GM12878 (cell line): ENCODE results near the gene NPHP1. TPM values are rescaled to one million over a fixed set of nuclear protein-coding genes. Genes with fewer than 3 reads are reported as not detected.
"Not testable (repeated sequence)": the region's sequence is repeated elsewhere in the genome, so short reads cannot be mapped to it uniquely, and the experiment has no call there.

ENCODE experiments used
- ATAC-seq: fragments of 200-7000 bp; cut with Tn5 transposase; 3 replicates; pipeline ENCODE4 v1.9.1; 2020; ENCODE audit warnings: mild to moderate bottlenecking, moderate library complexity
- BruUV-seq: library from RNA; stranded (reverse); fragments of 400-500 nt; replicated peaks from 2 replicates; lab custom pipeline; 2021; lab: Mats Ljungman, UMichigan
- CTCF ChIA-PET: fragments of 300-600 bp; sonication (Branson Sonifier 250); formaldehyde crosslinking; extraction: SDS; loops from one replicate; lab custom pipeline; 2021; ENCODE audit warnings: inconsistent platforms; lab: Yijun Ruan, JAX
- POLR2A ChIA-PET: fragments of 350-600 bp; formaldehyde crosslinking; extraction: SDS; loops from one replicate; lab custom pipeline; 2021; ENCODE audit warnings: inconsistent platforms; lab: Charles Lee
- RAD21 ChIA-PET: fragments of 300-600 bp; sonication (Branson Sonifier 250); formaldehyde crosslinking; loops from one replicate; lab custom pipeline; 2023; ENCODE audit warnings: antibody characterized with exemption; ENCODE audit not compliant: unreplicated experiment; lab: Charles Lee
- SMC1A ChIA-PET: fragments of 300-600 bp; sonication (Branson Sonifier 250); formaldehyde crosslinking; loops from one replicate; lab custom pipeline; 2023; ENCODE audit not compliant: unreplicated experiment, uncharacterized antibody; lab: Charles Lee
- DNase-seq: peaks from one replicate; pipeline ENCODE4 v3.0.0-alpha.2; 2011; ENCODE audit warnings: low read depth, low spot score
- FAIRE-seq: peaks from 3 replicates; lab custom pipeline; 2011; peaks lifted over from hg19 to GRCh38; lab: Jason Lieb, UNC
- H2AFZ ChIP-seq: 2 replicates; pipeline ENCODE4 v1.6.0; 2011; ENCODE audit warnings: low read depth, low read length, control low read depth; ENCODE audit not compliant: control insufficient read depth
- H3K27ac ChIP-seq: 2 replicates; pipeline ENCODE4 v1.5.1; 2011; ENCODE audit warnings: control low read depth; ENCODE audit not compliant: control insufficient read depth, insufficient read depth
- H3K27me3 ChIP-seq, 2 experiments: replicated peaks in 1 of 2; 2 replicates each; pipeline versions ENCODE4 v1.6.0 to v1.6.1; 2011; ENCODE audit warnings: low read length in 1 of 2; ENCODE audit not compliant: control insufficient read depth in 2 of 2, insufficient read depth in 2 of 2
- H3K36me3 ChIP-seq, 2 experiments: 2 replicates each; pipeline ENCODE4 v1.5.1; 2011; ENCODE audit warnings: low read length in 1 of 2; ENCODE audit not compliant: control insufficient read depth in 2 of 2, insufficient read depth in 2 of 2
- H3K4me1 ChIP-seq: 2 replicates; pipeline ENCODE4 v1.6.1; 2011; ENCODE audit warnings: mild to moderate bottlenecking, low read length, moderate library complexity, mixed read lengths; ENCODE audit not compliant: control insufficient read depth, insufficient read depth
- H3K4me2 ChIP-seq: 2 replicates; pipeline ENCODE4 v1.6.0; 2011; ENCODE audit warnings: control low read depth; ENCODE audit not compliant: control insufficient read depth, insufficient read depth
- H3K4me3 ChIP-seq: fragments of 200-600 bp; sonication (generic); 2 replicates; pipeline ENCODE4 v1.5.1; 2016
- H3K79me2 ChIP-seq: 2 replicates; pipeline ENCODE4 v1.6.0; 2011; ENCODE audit warnings: low read length; ENCODE audit not compliant: control insufficient read depth, insufficient read depth
- H3K9ac ChIP-seq: 2 replicates; pipeline ENCODE4 v1.8.0; 2011; ENCODE audit warnings: low read length, control low read depth, mixed read lengths; ENCODE audit not compliant: control insufficient read depth, insufficient read depth
- H3K9me3 ChIP-seq: replicated peaks from 3 replicates; pipeline ENCODE4 v1.5.1; 2011; ENCODE audit warnings: mild to moderate bottlenecking, low read length; ENCODE audit not compliant: control insufficient read depth, insufficient read depth
- H4K20me1 ChIP-seq: 2 replicates; pipeline ENCODE4 v1.6.0; 2011; ENCODE audit not compliant: control insufficient read depth, insufficient read depth
- BACH1 ChIP-seq: fragments of 450-650 bp; IDR thresholded peaks from 2 replicates; pipeline ENCODE4 v1.6.1; 2017; ENCODE audit warnings: mild to moderate bottlenecking, borderline replicate concordance
- E2F8 ChIP-seq: fragments of 450-650 bp; IDR thresholded peaks from 2 replicates; pipeline ENCODE4 v1.6.1; 2018; ENCODE audit warnings: mild to moderate bottlenecking, low read depth, moderate library complexity; ENCODE audit not compliant: partially characterized antibody
- EP300 ChIP-seq, 2 experiments: fragments of 150-350 bp in 1 of 2; IDR thresholded peaks; 2 replicates each; pipeline ENCODE4 v1.6.1; 2011 to 2012; ENCODE audit warnings: low read depth in 2 of 2, low read length in 2 of 2, borderline replicate concordance in 1 of 2, improper control_type of control experiment in 1 of 2, inconsistent platforms in 1 of 2; ENCODE audit not compliant: control insufficient read depth in 1 of 2
- FOS ChIP-seq: IDR thresholded peaks from 3 replicates; pipeline ENCODE4 v1.6.1; 2011; ENCODE audit warnings: borderline replicate concordance; ENCODE audit not compliant: insufficient read length; ENCODE audit errors: extremely low read depth
- IRF3 ChIP-seq: fragments of 450-650 bp; IDR thresholded peaks from 2 replicates; pipeline ENCODE4 v1.6.1; 2014; ENCODE audit warnings: mild to moderate bottlenecking
- JUNB ChIP-seq: IDR thresholded peaks from 2 replicates; pipeline ENCODE4 v1.6.1; 2016; ENCODE audit warnings: antibody characterized with exemption, mild to moderate bottlenecking
- NFYB ChIP-seq: IDR thresholded peaks from 2 replicates; pipeline ENCODE4 v1.6.1; 2011; ENCODE audit warnings: low read depth, mild to moderate bottlenecking, low read length, improper control_type of control experiment, moderate library complexity; ENCODE audit not compliant: insufficient read depth
- NR2C1 ChIP-seq: fragments of 450-650 bp; IDR thresholded peaks from 2 replicates; pipeline ENCODE4 v1.6.1; 2017; ENCODE audit warnings: antibody characterized with exemption, mild to moderate bottlenecking, moderate library complexity
- NR2F1 ChIP-seq: fragments of 450-650 bp; conservative IDR thresholded peaks from 2 replicates; pipeline ENCODE4 v1.6.1; 2017; ENCODE audit warnings: mild to moderate bottlenecking
- WGBS: methylation state at CpG from one replicate; pipeline ENCODE4 v1.1.6; 2016; ENCODE audit warnings: low lambda C conversion rate; ENCODE audit not compliant: insufficient replicate concordance, insufficient coverage; ENCODE audit errors: missing lambda C conversion rate; 5-methylcytosine and 5-hydroxymethylcytosine counted together
- in situ Hi-C: fragments of 300-500 bp; cut with MboI; formaldehyde crosslinking; loops from 9 replicates; pipeline ENCODE4 v1.14.3; 2018; ENCODE audit warnings: mixed read lengths
- intact Hi-C: fragments of 100-400 bp; cut with micrococcal nuclease; formaldehyde crosslinking; loops from one replicate; pipeline ENCODE4 v1.14.2; 2022; ENCODE audit not compliant: unreplicated experiment
- polyA plus RNA-seq, 11 experiments: library from polyadenylated mRNA; depleted of rRNA in 4 of 11; unstranded in 6 of 11; stranded (reverse) in 5 of 11; fragments of >200 nt; fragmentation: Nextera tagmentation in 4 of 11; fragmentation: Illumina TruSeq in 1 of 11; extraction: Ambion mirVana in 4 of 11; extraction: Trizol in 1 of 11; gene quantifications; 1 replicate in 1 of 11; 2 replicates in 10 of 11; pipeline versions ENCODE4 v1.2.1 to v1.2.3, GENCODE V29; 2011 to 2016; ENCODE audit warnings: inconsistent platforms in 2 of 11, missing spikeins in 2 of 11, low read depth in 1 of 11
- total RNA-seq, 4 experiments: library from RNA; depleted of rRNA in 3 of 4; stranded (reverse); fragments of >200 nt in 3 of 4; fragmentation: Illumina TruSeq in 1 of 4; extraction: Trizol in 1 of 4; gene quantifications; 2 replicates each; pipeline versions ENCODE4 v1.2.1 to v1.2.3, GENCODE V29; 2013 to 2021

NPHP1 gene
- total and polyA plus RNA-seq, 10 of the 15 experiments (the other 5 are each of a cell fraction or from before 2014, with no cell fraction given): 0.23 to 3.5 (median 1.2) TPM

- TF ChIP-seq E2F8: no peak
- 0 out of 2 replicates have a peak, but pooled peaks have one; percentile 16 for TF ChIP-seq BACH1
- TF ChIP-seq NFYB: no peak
- TF ChIP-seq NR2F1: peak; percentile 66
- TF ChIP-seq EP300 (IDR thresholded peaks at IDR 0.05; ENCODE audit: borderline replicate concordance in 1 of 2, control insufficient read depth in 1 of 2, low read depth in 2 of 2, low read length in 2 of 2): no peak
- TF ChIP-seq JUNB: no peak
- TF ChIP-seq IRF3: no peak
- TF ChIP-seq NR2C1: peak; percentile 67
- TF ChIP-seq FOS: no peak
- TF ChIP-seq, all 136 proteins: peak for 41
These were observed at the start of gene NPHP1 (continued) for GRCh38 chr2:110204408-110205385.

GRCh38 chr2:110248081-110248795, 43.4 kb upstream of the NPHP1 start:
- CTCF ChIA-PET, H3K9me3 ChIP-seq, DNase-seq, H3K4me1 ChIP-seq, in situ Hi-C loops, SMC1A ChIA-PET, RAD21 ChIA-PET, POLR2A ChIA-PET, intact Hi-C loops, H3K27me3 ChIP-seq, BruUV-seq, H3K4me3 ChIP-seq, H3K9ac ChIP-seq, H3K4me2 ChIP-seq, H3K79me2 ChIP-seq, ATAC-seq, H2AFZ ChIP-seq, H3K27ac ChIP-seq, FAIRE-seq, H3K36me3 ChIP-seq, H4K20me1 ChIP-seq: not testable (repeated sequence)
- WGBS: 43% methylated on average over 5 of the region's 7 CpGs
